ENCODE measurements around the gene TMPRSS13.

TMPRSS13 gene

DNA sequence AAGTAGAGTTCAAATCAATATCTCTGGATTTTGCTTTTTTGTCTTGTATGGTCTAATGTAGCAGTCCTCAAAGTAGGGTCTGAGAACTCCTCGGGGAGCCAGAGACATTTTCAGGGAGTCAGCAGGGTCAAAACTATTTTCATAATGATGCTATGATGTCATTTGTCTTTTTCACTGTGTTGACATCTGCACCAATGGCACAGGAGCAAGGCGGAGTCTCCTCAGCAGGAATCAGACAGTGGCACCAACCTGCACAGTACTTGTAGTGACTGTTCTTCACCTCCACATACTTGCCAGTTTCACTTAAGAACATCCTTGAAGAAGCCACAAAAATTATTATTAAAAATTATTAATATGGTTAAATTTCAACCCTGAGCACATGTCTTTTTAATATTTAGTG, 37.8 kb downstream of the TMPRSS13 start:
- DNase-seq (ENCODE audit: low read depth in 2 of 2) = no peak

DNA sequence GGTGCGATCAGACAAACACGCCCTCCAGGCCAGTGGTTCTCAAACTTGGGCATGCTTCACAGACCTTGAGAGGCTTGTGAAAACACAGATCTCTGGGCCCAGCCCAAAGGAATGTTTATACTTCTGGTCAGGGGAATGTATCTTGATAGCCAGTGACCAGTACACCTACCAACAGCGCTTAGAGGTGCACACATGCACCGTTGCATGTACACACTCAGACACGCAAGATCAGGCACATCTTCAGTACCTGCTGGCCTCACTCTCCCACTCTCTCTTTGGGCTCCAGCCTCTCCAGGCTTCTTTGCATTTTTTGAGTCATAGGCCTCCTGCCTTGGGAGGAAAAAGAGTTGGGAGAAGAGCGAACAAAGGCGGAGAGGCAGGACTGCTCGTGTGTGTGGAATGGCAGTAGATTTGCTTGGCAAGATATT, 41.0 kb downstream of the TMPRSS13 start:
- no peak for DNase-seq (ENCODE audit: low read depth in 2 of 2)

- DNase-seq (ENCODE audit: low read depth in 2 of 2) = no peak
Observed at GRCh38 chr11:117887431-117888138, 41.6 kb downstream of the TMPRSS13 start.

GRCh38 chr11:117885777-117886176, 43.4 kb downstream of the TMPRSS13 start:
- DNase-seq (ENCODE audit: low read depth in 2 of 2) = no peak

DNA sequence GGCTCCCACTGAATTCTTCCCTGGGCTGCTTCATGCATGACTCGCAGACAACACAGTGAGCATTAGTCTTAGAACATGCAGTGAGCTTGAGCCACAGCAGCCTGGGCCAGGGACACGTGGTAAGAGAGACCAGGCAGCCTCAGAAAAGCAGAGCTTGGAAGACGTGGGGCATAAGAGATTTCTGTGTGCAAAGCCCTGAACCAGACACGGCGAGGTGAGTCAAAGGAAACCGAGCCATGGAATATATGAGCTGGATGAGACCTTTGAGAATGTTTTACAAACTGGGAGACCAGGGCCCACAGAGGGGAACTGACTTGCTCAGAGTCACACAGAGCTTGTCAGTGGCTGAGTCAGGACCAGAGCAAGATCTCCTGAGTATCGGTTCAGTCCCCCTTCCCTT, 44.2 kb downstream of the TMPRSS13 start:
- DNase-seq (ENCODE audit: low read depth in 2 of 2) = no peak

DNA sequence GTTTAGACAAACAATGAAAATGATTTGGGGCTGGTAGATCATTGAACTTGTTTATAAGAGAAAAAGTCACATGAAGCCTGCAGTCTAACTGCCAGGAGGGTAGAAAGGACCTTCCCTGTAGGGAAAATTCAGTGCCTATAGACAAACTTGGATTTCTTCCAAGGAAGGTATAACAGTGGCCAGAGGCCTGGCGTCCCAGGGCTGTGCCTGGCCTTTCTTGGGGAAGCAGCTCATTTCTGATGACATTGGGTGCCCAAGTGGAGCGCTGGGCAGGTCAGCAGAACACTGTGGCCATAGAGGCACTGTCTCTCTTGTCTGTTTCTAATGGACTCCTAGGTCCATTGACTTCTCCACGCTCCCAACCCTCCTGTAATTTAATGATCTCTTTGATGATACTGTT, 46.1 kb downstream of the TMPRSS13 start:
- no peak for DNase-seq (ENCODE audit: low read depth in 2 of 2)

GRCh38 chr11:117882311-117882905, 46.8 kb downstream of the TMPRSS13 start:
- DNase-seq (ENCODE audit: low read depth in 2 of 2) = no peak

DNA sequence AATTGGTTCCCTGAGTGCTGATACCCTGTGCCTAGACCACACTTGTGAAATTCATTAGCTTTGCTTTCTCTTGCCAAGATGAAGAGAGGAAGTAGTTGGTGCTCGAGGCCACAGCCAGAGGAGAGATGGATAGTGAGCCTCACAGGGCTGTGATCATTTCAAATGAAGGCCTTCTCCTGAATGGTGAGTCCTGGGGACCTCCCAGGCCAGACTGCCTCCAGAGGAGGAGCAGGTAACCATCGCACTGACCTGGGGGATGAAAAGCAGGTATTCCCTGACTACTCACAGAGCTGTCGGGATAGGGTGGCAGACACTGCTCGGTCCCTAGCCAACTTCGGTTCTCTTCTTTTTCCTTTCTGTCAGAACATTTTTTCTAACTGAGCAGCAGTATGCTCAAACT, 48.0 kb downstream of the TMPRSS13 start:
- DNase-seq (ENCODE audit: low read depth in 2 of 2) = no peak

DNA sequence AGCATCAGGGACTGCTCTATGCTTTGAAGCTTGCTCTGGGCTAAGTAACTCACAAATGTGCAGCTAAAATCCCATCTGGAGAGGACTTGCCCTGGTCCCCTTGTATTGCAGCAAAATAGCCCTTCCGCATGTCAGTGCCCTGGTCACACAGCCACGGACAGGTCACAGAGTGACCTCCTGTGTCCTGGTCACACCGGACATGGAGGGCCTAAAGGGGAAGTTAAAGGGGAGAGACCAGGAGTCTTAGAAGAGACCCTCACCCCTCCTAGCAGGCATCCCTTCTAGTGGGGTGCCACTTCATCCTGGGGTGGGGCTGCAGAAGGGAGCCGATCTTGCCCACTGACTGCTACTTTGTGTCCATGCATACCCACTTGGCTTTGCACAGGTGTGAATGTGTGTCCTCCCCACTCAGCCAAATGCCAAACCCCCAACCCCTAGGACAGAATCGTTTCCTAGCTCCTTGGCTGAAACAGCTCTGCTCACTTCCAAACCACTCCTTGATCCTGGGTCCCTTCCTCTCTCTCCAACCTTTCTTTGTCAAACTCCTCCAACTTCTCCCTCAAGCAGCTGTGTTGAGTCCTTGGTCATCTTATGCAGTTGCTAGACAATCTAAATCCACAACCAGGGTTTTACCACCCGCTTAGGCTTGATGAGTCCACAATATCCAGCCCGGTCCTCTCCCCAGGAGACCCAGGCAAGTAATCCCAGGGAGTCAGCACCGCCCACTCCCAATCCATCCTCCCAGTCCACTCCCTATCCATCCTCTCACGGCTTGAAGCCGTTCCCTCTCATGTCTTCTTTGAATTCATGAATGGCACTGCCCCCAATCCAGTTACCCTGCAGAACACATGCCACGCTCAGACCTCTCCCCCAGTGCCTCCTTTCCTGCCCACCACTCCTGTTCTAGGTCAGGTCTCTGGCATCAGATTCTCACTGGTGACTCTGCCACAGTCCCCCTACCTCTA, 49.4 kb downstream of the TMPRSS13 start:
- DNase-seq (ENCODE audit: low read depth in 2 of 2) = no peak

DNA sequence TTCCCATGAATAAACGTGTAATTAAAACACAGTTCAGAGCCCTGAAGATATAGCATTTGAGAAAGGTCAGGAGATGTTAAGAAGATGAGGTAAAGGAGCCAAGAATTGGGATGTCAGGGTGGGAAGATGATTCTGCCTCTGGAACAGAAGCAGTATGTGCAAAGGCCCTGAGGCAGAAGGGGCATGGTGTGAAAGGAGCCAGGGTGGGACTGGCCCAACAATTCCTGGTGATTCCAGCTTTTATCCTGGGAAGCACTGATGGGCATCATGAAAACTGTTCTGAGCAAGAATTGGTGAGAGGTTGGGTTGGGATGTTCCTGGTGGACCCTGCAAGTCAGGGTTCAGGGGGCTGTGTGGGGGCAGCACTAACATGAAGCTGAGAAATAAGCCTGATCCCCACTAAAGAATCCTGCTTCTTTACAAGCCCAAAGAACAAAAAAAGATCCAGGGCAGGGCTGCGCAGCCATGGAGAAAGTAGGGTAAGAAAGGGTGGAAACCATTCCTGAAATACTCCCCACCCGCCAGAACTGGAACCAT, 50.2 kb downstream of the TMPRSS13 start:
- no peak for DNase-seq (ENCODE audit: low read depth in 2 of 2)

DNA sequence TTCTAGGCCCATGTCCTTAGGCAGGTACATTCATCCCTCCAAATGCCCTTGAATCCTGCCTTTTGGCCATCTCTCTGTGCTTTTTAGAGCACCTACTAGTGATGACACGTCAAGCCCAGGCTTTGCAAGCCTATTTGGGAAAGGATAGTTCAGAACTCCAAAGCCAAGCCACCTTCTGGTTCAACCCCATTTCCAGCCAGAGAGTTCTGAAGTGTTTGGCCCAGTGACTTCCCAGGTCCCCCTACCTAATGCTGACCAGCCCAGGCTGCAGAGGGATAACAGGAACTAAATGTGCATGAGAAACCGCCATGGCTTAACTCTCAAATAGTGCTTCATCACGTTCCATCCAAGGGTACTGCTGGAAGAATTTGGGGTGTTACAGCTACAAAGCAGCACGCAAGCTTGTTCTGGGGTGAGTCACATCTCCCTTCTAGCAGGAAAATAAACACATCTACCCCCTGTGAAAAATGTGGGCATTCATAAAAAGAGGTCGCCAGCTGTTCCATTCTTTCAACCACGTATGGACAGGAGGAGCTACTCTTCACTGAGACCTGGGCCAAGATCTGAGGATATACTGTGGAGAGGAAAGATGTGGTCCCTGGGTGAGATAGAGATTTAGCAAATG, 50.8 kb downstream of the TMPRSS13 start:
- no peak for DNase-seq (ENCODE audit: low read depth in 2 of 2)

GRCh38 chr11:117877120-117877784, 52.0 kb downstream of the TMPRSS13 start:
- no peak for DNase-seq (ENCODE audit: low read depth in 2 of 2)

GRCh38 chr11:117876341-117877119, 52.7 kb downstream of the TMPRSS13 start, which contains the start of gene FXYD6:
Gene FXYD6, minus strand, starts transcription at chr11:117876658. Its CDS starts 33,882 bp downstream, at chr11:117842776.
- no peak for DNase-seq (ENCODE audit: low read depth in 2 of 2)

DNA sequence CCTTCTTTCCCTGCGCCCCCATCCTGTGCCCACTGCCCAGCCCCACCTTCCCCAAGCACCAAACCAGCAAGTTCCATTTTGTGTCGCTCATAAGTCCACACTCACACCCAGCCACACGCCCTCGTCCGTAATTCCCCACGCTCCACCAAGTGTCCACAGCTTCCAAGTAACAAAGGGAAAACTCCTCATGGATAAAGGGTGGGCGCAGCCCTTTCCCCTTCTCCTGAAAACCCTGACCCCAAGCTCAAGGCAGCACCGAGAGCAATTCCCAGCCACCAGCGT, 53.2 kb downstream of the TMPRSS13 start:
- DNase-seq (ENCODE audit: low read depth in 2 of 2) = no peak

DNA sequence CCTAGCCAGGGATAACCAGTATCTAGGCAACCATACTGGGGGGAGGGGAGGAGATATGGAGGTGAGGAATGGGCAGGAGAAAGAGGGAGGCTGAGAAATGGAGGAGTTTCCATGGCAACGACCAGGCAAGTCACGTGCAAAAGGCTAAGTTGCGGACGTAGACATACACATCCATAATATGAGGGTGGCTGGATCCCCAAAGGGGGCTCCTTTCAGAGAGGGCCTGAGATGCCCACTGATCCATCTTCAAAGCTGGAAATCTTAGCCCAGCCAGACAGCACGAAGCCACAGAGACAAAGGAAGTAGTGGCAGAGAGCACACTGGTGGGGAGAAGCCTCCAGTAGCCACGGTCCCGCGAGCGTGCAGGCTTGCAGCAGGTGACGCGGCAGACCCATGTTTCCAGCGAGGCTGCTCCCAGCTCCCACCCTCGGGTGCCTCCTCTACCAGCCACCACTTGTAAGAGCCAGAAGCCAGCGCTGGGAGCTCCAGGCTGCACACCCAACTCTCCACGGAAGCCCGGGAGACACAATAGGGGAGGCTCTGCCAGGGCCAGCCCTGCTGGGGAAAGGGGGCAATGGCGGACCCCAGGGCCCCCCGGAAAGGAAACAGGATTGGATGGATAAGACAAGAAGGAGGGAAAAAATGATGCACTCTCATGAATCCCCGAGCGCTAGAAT, 53.7 kb downstream of the TMPRSS13 start:
- no peak for DNase-seq (ENCODE audit: low read depth in 2 of 2)

GRCh38 chr11:117874910-117875381, 54.3 kb downstream of the TMPRSS13 start:
- no peak for DNase-seq (ENCODE audit: low read depth in 2 of 2)

DNA sequence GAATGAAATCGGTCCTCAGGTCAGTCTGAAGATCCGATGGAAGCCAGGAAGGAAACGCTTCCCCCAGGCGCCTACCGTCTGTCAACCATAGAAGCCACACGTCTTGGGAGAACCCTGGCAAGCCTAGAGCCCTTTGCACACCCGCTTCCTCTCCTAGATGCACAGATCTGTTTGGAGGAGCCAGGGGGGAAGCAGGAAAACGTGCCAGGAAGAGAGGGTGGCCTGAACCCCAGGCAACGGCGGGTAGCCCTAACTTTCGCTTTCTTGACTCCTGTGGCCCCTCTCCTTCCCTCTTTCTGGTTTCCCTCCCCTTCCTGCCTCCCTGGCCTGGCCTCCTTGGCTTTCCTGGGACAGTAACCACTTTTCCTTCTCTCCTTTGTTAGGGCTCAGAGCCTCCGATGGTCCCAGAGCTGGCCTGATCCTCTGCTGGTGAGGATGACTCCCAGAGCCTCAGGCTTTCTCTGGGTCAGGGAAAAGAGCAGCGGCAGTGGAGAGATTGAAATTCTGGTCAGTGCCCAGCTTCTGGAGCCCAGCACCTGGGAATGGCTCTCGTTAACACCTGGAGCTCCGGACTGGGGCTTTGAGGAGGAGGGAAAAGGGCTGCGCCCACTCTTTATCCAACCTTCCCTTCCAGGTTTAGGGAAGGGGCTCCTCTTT, 54.8 kb downstream of the TMPRSS13 start:
- no peak for DNase-seq (ENCODE audit: low read depth in 2 of 2)

- DNase-seq (ENCODE audit: low read depth in 2 of 2) = no peak
Observed at GRCh38 chr11:117873828-117874125, 55.4 kb downstream of the TMPRSS13 start.

Measured in stimulated activated CD8-positive, alpha-beta memory T cell treated with anti-CD3 and anti-CD28 coated beads, Interleukin-7, amount 100 ng/mL, for 4 hours (primary cell).